SU-DHL-6 (cell line): ENCODE results near the gene DDB1.

ENCODE experiments used
- H2AFZ ChIP-seq: fragments of 200-600 bp; sonication (generic); 2 replicates; pipeline ENCODE4 v1.6.1; 2014; ENCODE audit warnings: low read depth, mild to moderate bottlenecking, moderate library complexity, mixed read lengths, antibody characterized with exemption, low read length; ENCODE audit not compliant: severe bottlenecking
- H3F3A ChIP-seq: fragments of 200-600 bp; shearing (Covaris generic); 2 replicates; pipeline ENCODE4 v1.6.0; 2016; ENCODE audit warnings: antibody characterized with exemption, mild to moderate bottlenecking; ENCODE audit not compliant: insufficient read depth
- H3K27ac ChIP-seq: fragments of 200-600 bp; sonication (generic); 2 replicates; pipeline ENCODE4 v1.5.1; 2016; ENCODE audit warnings: low read depth, mild to moderate bottlenecking, low read length, moderate library complexity, mixed read lengths
- H3K27me3 ChIP-seq: fragments of 200-600 bp; sonication (generic), shearing (Covaris generic); 2 replicates; pipeline ENCODE4 v1.6.0; 2014; ENCODE audit warnings: mild to moderate bottlenecking, low read length
- H3K36me3 ChIP-seq: fragments of 200-600 bp; sonication (generic); 2 replicates; pipeline ENCODE4 v1.6.1; 2014; ENCODE audit warnings: mild to moderate bottlenecking, low read length, mixed read lengths
- H3K4me2 ChIP-seq: fragments of 300-600, 200-600 bp; shearing (Covaris generic), sonication (generic); 2 replicates; pipeline ENCODE4 v1.6.0; 2014; ENCODE audit warnings: low read length, low read depth, mild to moderate bottlenecking; ENCODE audit not compliant: poor library complexity, severe bottlenecking
- H3K4me3 ChIP-seq: fragments of 200-600 bp; sonication (generic); 2 replicates; pipeline ENCODE4 v1.5.1; 2014; ENCODE audit warnings: antibody characterized with exemption, low read length, mild to moderate bottlenecking, mixed read lengths; ENCODE audit not compliant: insufficient read depth, poor library complexity, severe bottlenecking
- H3K79me2 ChIP-seq: fragments of 200-600 bp; sonication (generic); 2 replicates; pipeline ENCODE4 v1.6.1; 2014; ENCODE audit warnings: mild to moderate bottlenecking, low read length, moderate library complexity; ENCODE audit not compliant: insufficient read depth
- H3K9ac ChIP-seq: fragments of 200-600 bp; sonication (generic); 2 replicates; pipeline ENCODE4 v1.7.0; 2014; ENCODE audit warnings: mild to moderate bottlenecking, low read length
- H3K9me2 ChIP-seq: fragments of 200-600 bp; sonication (generic); replicated peaks from 2 replicates; pipeline ENCODE4 v1.6.1; 2014; ENCODE audit warnings: low read length; ENCODE audit not compliant: insufficient read depth
- H3K9me3 ChIP-seq: fragments of 200-600 bp; sonication (generic); 2 replicates; pipeline ENCODE4 v1.6.1; 2014; ENCODE audit warnings: low read length, mixed read lengths; ENCODE audit not compliant: insufficient read depth
- H4K20me1 ChIP-seq: fragments of 200-600 bp; sonication (generic); 2 replicates; pipeline ENCODE4 v1.6.1; 2014; ENCODE audit warnings: low read depth, mild to moderate bottlenecking, antibody characterized with exemption, low read length, moderate library complexity, mixed read lengths
- EZH2phosphoT487 ChIP-seq: fragments of 200-600 bp; sonication (generic), shearing (Covaris generic); conservative IDR thresholded peaks from 2 replicates; pipeline ENCODE4 v1.6.1; 2018; ENCODE audit warnings: mild to moderate bottlenecking, antibody characterized with exemption, low read length, moderate library complexity, mixed read lengths
- TF ChIP-seq, protein P1 (sequence below): fragments of 200-600 bp; sonication (generic); IDR thresholded peaks from one replicate; pipeline ENCODE4 v1.5.1; 2017; ENCODE audit warnings: antibody characterized with exemption, mild to moderate bottlenecking, low read length, moderate library complexity; ENCODE audit not compliant: insufficient read depth, poor library complexity, severe bottlenecking

The DDB1 gene

DNA sequence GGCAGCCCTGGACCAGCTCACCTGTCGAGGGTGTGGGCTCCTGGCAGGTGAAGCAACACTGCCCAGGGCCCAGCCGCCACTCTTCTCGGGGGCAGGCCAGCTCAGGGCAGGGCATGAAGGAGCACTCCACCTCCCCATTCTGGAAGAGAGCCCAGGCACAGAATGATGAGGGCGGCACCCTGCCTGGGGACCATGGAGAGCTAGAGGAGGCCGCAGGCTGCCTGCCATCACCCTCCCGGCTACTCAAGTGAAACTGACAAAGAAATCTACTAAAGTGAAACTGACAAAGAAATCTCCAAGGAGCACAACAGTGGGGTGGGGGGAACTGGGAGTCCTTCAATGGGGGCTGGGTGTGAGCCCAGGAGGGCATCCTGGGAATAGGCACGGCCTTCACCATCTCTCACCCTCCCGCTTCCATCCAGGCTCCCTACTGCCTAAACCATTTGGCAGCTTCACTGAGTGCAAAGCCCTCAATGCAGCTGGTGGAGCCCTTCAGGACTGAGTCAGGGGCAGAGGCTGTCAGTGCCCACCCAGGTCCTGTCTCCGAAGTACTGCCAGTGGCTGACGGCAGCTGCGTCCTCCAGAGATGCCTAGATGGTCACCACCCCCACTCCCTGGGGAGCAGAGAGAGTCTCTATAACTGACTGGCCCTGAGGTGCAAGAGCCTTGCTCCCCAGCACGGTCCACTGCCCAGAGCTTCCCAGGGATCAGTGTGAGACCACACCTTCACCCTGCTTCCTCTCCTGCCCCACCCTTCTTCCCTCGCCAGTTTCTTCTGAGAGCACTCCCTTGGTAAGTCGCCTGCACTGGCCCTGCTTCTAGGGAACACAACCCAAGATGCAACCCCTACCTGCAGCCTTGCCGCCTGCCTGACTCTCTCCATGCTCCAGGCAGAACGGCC, 59.5 kb downstream of the DDB1 start:
- Histone ChIP-seq H3K27ac (no peak overlapping the region), H3K9ac (no peak overlapping the region), H2AFZ (no peak overlapping the region), H3K9me2 (no peaks in the 10 kb centered on the region), H3K36me3 (no peaks in the 10 kb centered on the region), H3K4me3 (no peak overlapping the region), H3K27me3 (no peaks in the 10 kb centered on the region), H3K9me3 (no peaks in the 10 kb centered on the region), H3K79me2 (no peaks in the 10 kb centered on the region), H3F3A (no peaks in the 10 kb centered on the region), H3K4me2 (no peak overlapping the region), H4K20me1 (no peaks in the 10 kb centered on the region)
- TF ChIP-seq EZH2phosphoT487: no peak
- TF ChIP-seq, protein P1, sequence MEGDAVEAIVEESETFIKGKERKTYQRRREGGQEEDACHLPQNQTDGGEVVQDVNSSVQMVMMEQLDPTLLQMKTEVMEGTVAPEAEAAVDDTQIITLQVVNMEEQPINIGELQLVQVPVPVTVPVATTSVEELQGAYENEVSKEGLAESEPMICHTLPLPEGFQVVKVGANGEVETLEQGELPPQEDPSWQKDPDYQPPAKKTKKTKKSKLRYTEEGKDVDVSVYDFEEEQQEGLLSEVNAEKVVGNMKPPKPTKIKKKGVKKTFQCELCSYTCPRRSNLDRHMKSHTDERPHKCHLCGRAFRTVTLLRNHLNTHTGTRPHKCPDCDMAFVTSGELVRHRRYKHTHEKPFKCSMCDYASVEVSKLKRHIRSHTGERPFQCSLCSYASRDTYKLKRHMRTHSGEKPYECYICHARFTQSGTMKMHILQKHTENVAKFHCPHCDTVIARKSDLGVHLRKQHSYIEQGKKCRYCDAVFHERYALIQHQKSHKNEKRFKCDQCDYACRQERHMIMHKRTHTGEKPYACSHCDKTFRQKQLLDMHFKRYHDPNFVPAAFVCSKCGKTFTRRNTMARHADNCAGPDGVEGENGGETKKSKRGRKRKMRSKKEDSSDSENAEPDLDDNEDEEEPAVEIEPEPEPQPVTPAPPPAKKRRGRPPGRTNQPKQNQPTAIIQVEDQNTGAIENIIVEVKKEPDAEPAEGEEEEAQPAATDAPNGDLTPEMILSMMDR: no peak

DNA sequence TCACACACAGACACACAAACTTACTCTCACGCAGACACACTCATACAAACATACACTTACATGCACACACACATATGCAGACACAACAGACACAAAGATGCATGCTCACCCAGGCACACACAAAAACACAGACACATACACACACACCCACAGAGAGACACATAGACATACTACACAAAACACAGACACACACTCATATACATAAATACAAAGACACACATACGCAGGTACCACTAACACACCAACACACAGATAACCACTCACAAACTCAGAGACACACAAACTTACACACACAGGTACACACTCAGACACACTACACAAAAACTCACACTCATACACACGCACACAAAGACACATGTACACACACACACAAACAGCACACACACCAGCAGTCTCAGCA, 60.2 kb downstream of the DDB1 start:
- no peaks in the 10 kb centered on the region for H4K20me1 ChIP-seq
- no peaks in the 10 kb centered on the region for H3F3A ChIP-seq
- H3K36me3 ChIP-seq: no peaks in the 10 kb centered on the region
- no peaks in the 10 kb centered on the region for H3K9me2 ChIP-seq
- no peak overlapping the region for H3K4me3 ChIP-seq
- TF ChIP-seq EZH2phosphoT487: no peak
- TF ChIP-seq, protein P1: no peak
- H3K9ac ChIP-seq: no peak overlapping the region
- H3K79me2 ChIP-seq: no peaks in the 10 kb centered on the region
- no peaks in the 10 kb centered on the region for H3K27me3 ChIP-seq
- H3K4me2 ChIP-seq: no peak overlapping the region
- H3K27ac ChIP-seq: no peak overlapping the region
- H2AFZ ChIP-seq: no peak overlapping the region
- H3K9me3 ChIP-seq: no peaks in the 10 kb centered on the region

DNA sequence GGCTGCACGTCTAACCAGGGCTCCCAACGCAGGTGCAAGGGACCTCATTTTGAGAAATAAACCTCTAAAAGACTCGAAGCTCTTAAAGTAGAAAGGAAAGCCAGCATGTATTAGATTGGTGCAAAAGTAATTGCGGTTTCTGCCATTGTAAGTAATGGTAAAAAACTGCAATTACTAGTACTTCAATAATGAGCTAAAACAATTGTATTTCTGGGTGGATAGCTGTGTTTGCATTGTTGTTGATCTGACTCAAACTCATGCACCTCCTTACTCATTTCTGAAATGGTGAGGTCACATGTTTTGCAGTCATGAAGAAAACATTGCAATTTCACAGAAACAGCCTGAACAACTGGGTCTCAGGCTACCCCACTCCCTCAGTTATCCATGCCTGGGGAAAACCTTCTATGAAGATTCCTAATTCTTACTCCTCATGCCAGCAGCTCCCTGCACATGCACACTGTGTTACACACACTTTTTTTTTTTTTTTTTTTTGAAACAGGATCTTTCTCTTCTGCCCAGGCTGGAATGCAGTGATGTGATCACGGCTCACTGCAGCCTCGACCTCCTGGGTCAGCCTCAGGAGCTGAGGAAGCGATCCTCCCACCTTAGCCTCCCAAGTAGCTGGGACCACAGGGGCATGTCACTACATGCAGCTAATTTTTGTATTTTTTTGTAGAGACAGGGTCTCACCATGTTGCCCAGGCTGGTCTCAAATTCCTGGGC, 62.4 kb downstream of the DDB1 start:
- Histone ChIP-seq H4K20me1 (no peaks in the 10 kb centered on the region), H3F3A (no peaks in the 10 kb centered on the region), H3K9ac (no peak overlapping the region), H3K36me3 (no peaks in the 10 kb centered on the region), H3K79me2 (no peaks in the 10 kb centered on the region), H3K4me2 (no peak overlapping the region), H3K4me3 (no peak overlapping the region), H2AFZ (no peak overlapping the region), H3K9me2 (no peaks in the 10 kb centered on the region), H3K27ac (no peak overlapping the region), H3K9me3 (no peaks in the 10 kb centered on the region), H3K27me3 (no peaks in the 10 kb centered on the region)
- TF ChIP-seq, protein P1: no peak
- TF ChIP-seq EZH2phosphoT487: no peak
